A549 (cell line): ENCODE measurements around the gene MAPK1.

ENCODE experiments used
- CEBPB ChIP-seq, 2 experiments: fragments of >200 bp in 1 of 2; sonication (Bioruptor Twin) in 1 of 2; formaldehyde crosslinking in 1 of 2; IDR thresholded peaks; 2 replicates each; pipeline ENCODE4 v1.6.1; 2012 to 2016
- CHD2 ChIP-seq: fragments of 150-350 bp; IDR thresholded peaks from 2 replicates; pipeline ENCODE4 v1.6.1; 2014; ENCODE audit warnings: low read length; ENCODE audit not compliant: partially characterized antibody
- CTCF ChIP-seq: fragments of >200 bp; sonication (Bioruptor Twin); formaldehyde crosslinking; IDR thresholded peaks from 3 replicates; pipeline ENCODE4 v1.5.1; 2016
- EP300 ChIP-seq, 2 experiments: fragments of >200 bp; sonication (Bioruptor Twin); formaldehyde crosslinking; IDR thresholded peaks; 2 replicates in 1 of 2; 3 replicates in 1 of 2; pipeline ENCODE4 v1.6.1; 2016 to 2017
- HOXA7 ChIP-seq: fragments of 250-450 bp; sonication (Bioruptor Pico); IDR thresholded peaks from 2 replicates; pipeline ENCODE4 v1.5.0; 2020; ENCODE audit warnings: mild to moderate bottlenecking, moderate library complexity
- POLR2A ChIP-seq: IDR thresholded peaks from 2 replicates; pipeline ENCODE4 v1.6.1; 2012; ENCODE audit warnings: mild to moderate bottlenecking, low read length
- POLR2AphosphoS2 ChIP-seq: conservative IDR thresholded peaks from 2 replicates; pipeline ENCODE4 v1.6.1; 2012; ENCODE audit warnings: low read length, improper control_type of control experiment, inconsistent platforms
- RCOR1 ChIP-seq: fragments of 150-350 bp; IDR thresholded peaks from 2 replicates; pipeline ENCODE4 v1.6.1; 2014; ENCODE audit warnings: antibody characterized with exemption, low read length, low read depth
- SREBF2 ChIP-seq: fragments of 450-650 bp; IDR thresholded peaks from 2 replicates; pipeline ENCODE4 v1.6.1; 2014; ENCODE audit warnings: mild to moderate bottlenecking, moderate library complexity
- USF2 ChIP-seq: fragments of 450-650 bp; IDR thresholded peaks from 2 replicates; pipeline ENCODE4 v1.6.1; 2014; ENCODE audit warnings: antibody characterized with exemption
- ZSCAN20 ChIP-seq: fragments of 250-450 bp; sonication (Bioruptor Pico); IDR thresholded peaks from 2 replicates; pipeline ENCODE4 v1.8.0; 2022; ENCODE audit warnings: mild to moderate bottlenecking, moderate library complexity
- TF ChIP-seq, protein P1 (sequence below): fragments of 250-450 bp; sonication (Bioruptor Pico); IDR thresholded peaks from 2 replicates; pipeline ENCODE4 v1.5.0; 2021; ENCODE audit warnings: mild to moderate bottlenecking, moderate library complexity, borderline replicate concordance
- TF ChIP-seq, protein P2 (sequence below): IDR thresholded peaks from 2 replicates; pipeline ENCODE4 v1.6.1; 2012

DNA sequence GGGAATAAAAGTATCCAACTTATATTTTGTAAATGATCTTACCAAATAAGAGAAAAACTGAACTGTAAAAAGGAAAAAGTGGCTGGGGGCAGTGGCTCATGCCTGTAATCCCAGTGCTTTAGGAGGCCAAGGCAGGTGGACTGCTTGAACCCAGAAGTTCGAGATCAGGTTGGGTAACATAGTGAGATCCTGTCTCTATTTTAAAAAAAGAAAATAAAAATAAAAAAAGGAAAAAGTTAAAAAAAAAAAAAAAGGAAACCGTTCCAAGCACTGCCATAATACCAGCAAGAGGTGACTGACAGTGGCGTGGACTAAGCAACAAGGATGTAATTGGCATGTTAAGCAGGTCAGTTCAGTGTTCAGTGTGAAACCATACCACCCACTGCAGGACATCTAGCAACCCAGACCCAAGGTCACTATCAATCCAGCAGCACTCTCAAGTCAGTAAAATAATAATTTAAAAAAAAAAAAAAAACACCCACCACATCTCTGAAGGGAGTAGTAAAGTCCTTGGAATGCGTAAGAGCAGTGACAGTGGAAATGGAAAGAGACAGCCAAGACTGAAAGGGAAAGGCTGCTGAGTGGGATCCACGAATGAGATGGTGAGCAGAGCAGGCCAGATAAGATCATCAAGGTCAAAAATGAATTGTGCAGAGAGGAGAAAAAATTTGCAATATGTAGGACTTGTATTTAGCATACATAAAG is 43.6 kb downstream of the MAPK1 start:
- TF ChIP-seq ZSCAN20 (CRISPR knock-in tag) (no peak), EP300 (IDR thresholded peaks at IDR 0.05) (no peak), USF2 (no peak), CEBPB (IDR thresholded peaks at IDR 0.05) (no peak), POLR2AphosphoS2 (no peak), CTCF (no peak), RCOR1 (no peak), CHD2 (no peak), POLR2A (no peak), SREBF2 (no peak), HOXA7 (no peak)
- TF ChIP-seq, protein P1, sequence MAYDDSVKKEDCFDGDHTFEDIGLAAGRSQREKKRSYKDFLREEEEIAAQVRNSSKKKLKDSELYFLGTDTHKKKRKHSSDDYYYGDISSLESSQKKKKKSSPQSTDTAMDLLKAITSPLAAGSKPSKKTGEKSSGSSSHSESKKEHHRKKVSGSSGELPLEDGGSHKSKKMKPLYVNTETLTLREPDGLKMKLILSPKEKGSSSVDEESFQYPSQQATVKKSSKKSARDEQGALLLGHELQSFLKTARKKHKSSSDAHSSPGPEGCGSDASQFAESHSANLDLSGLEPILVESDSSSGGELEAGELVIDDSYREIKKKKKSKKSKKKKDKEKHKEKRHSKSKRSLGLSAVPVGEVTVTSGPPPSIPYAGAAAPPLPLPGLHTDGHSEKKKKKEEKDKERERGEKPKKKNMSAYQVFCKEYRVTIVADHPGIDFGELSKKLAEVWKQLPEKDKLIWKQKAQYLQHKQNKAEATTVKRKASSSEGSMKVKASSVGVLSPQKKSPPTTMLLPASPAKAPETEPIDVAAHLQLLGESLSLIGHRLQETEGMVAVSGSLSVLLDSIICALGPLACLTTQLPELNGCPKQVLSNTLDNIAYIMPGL (CRISPR knock-in tag) = no peak
- TF ChIP-seq, protein P2, sequence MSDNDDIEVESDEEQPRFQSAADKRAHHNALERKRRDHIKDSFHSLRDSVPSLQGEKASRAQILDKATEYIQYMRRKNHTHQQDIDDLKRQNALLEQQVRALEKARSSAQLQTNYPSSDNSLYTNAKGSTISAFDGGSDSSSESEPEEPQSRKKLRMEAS = no peak
